ENCODE results near the gene CHTF18.

CHTF18 gene

DNA sequence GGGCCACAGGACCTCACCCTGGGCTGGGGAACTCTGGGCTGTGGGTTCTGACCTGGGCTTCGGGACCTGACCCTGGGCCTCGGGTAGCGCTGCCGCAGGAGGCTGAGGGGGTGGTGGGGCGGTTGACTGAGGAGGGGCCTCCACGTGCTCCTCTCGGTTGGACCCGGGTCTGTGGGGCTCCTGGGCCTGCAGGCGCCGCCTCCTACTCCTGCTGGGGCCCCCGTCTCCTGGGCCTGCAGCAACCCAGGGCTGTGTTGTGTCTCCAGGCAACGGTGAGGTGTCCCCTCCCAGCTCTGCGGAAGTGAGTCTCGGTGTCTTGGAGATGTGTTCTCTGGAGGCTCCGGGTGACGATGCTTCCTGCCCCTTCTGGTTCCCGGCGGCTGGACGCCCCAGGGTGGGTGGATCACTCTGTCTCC is 53.6 kb downstream of the CHTF18 start:
- no peak for DNase-seq (ENCODE audit: insufficient read length, low spot score)
- FAIRE-seq = no peak

DNA sequence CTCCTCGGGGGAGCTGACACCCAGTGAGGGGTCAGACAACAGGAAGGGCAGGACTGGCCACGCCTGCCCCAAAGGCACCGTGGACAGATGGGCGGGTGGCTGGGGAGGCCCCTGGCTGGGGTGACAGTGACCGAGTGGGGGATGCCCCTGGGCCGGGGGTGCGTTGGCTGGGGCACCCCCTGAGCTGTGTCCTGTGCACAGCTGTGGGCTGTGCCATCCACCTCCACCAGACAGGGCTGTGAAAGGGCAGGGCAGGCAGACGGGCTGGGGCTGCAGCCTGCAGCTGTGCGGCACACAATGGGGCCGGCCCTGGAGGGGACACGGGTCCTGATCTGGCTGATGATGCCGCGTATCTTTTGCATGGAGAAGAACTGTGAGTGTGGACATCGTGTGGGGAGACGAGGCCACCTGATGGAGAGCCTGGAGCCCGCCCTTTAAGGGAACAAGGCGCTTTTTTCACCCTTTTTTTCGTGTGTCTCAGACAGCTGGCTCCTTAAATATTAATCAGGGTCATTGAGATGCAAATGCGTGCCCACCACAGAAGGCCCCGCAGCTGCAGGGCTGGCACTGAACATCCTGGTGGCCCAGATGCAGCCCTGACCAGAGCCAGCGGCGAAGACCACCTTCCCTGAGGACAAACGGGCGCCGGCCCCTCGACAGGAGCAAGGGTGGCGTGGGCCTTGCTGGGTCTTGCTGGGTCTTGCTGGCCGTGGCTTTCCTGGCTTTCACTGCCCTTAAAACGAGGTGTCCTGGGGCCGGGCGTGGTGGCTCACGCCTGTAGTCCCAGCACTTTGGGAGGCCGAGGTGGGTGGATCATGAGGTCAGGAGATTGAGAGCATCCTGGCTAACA is 54.5 kb downstream of the CHTF18 start:
- DNase-seq (ENCODE audit: insufficient read length, low spot score) (no peak), FAIRE-seq (no peak)

DNA sequence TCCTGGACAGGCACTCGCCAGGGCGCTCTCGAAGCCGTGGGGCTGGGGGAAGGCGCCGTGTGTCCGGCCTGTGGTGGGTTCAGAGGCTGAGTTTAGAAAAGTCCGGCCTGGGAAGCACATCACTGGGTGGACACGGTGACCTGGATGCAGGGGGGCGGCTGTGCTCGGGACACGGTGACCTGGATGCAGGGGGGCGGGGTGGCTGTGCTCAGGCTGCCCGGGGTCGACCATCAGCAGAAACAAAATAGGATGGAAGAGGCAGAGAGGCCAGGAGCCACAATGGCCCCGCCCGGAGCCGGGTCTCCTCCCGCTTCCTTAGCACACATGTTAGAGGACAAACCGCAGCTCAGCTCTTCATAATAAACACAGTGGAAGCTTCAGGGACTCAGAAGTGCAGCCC is 55.4 kb downstream of the CHTF18 start:
- no peak for FAIRE-seq
- DNase-seq (ENCODE audit: insufficient read length, low spot score) = no peak

DNA sequence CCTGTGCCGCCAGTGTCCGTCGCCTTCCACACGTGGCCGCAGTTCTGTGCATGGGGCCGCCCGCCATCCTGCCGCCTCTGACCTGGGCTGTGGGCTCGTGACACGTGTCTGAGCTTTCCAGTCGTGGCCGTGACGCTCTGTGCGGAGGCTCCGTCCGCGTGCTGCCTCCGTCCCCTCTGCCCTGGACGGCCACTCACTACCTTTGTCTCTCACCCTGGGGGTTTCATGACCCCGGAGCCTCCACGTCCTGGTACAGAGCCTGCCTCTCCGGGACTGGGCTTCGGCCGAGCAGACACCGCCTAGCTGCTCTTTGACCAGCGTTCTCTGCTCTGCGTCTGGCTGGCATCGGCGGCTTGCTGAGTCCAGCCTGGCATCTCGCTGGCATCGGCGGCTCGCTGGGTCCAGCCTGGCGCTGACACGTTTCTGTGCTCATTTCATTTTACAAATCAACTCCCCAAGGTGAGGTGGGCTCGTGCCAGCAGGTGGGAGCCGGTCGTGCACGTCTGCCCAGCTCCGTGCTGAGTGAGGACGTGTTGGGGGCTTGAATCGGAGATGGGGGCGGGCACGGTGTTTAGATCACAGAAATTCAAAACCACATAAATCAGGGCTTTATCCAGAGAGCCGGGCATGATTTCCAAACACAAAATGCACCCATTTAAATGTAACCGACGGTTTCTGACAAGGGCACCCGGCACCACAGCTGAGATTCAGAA is 56.4 kb downstream of the CHTF18 start:
- no peak for DNase-seq (ENCODE audit: insufficient read length, low spot score)
- FAIRE-seq = no peak

DNA sequence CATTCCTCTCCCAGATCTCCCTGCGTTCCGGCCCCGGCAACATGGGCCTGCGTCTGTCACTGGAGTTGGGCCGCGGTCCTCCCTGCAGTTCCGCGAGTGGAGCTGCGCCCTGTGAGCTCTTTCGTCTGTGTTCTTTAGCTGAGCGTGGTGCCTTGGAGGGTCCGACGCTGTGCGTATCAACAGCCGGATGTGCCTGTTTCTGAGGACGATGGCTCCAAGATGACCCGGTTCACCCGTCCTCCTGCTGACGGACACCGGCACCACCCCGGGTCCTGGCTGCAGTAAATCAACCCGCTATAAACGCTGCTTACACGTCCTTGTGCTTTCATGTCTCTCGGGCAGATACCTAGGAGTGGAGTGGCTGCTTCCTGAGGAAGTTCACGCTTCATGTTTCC is 56.9 kb downstream of the CHTF18 start:
- DNase-seq (ENCODE audit: insufficient read length, low spot score) = no peak
- FAIRE-seq = no peak

DNA sequence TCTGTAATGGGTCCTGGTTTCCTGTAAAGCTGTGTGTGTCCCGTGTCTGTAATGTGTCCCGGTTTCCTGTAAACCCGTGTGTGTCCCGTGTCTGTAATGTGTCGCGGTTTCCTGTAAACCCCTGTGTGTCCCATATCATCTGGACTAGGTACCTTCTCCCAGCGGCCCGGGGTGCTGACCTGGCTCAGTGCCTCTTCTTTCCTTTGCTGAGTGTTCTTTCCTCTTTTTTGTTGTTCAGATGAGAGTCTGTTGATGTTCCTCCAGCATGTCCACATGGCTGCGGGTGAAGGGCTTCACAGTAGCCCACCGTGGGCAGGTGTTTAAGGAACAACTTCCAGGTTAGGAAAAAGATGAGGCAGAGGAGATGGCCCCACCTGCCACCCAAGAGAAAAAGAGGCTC is 58.7 kb downstream of the CHTF18 start:
- FAIRE-seq (no peak), DNase-seq (ENCODE audit: insufficient read length, low spot score) (no peak)
